CD14-positive monocyte (primary cell): Measurements from ENCODE around the gene USHBP1. TPM values are rescaled to one million over a fixed set of nuclear protein-coding genes. Genes with fewer than 3 reads are reported as not detected.

Source experiments
- DNase-seq, 3 donors: peaks; one replicate each; pipeline ENCODE4 v3.0.0-alpha.2; 2011 to 2022
- H2AFZ ChIP-seq: 2 replicates; pipeline ENCODE4 v1.6.0; 2012; ENCODE audit warnings: mild to moderate bottlenecking, low read depth, low read length, inconsistent platforms; ENCODE audit not compliant: insufficient read depth, poor library complexity, severe bottlenecking
- H3K27ac ChIP-seq, 2 donors: 1 replicate in 1 of 2; 2 replicates in 1 of 2; pipeline ENCODE4 v1.5.1; 2012 to 2013; ENCODE audit warnings: low read length in 2 of 2, control low read depth in 1 of 2, inconsistent platforms in 1 of 2, low read depth in 1 of 2, mild to moderate bottlenecking in 1 of 2
- H3K27me3 ChIP-seq, 2 donors: one replicate each; pipeline versions ENCODE4 v1.6.0 to v1.6.1; 2011 to 2013; ENCODE audit warnings: low read length in 2 of 2; ENCODE audit not compliant: control insufficient read depth in 2 of 2, insufficient read depth in 2 of 2
- H3K36me3 ChIP-seq, 2 donors: replicated peaks in 1 of 2; 1 replicate in 1 of 2; 2 replicates in 1 of 2; pipeline versions ENCODE4 v1.5.1 to v1.6.1; 2012 to 2013; ENCODE audit warnings: low read length in 2 of 2, control low read depth in 1 of 2, inconsistent platforms in 1 of 2, mild to moderate bottlenecking in 1 of 2; ENCODE audit not compliant: insufficient read depth in 2 of 2, control insufficient read depth in 1 of 2
- H3K4me1 ChIP-seq, 2 donors: 1 replicate in 1 of 2; 2 replicates in 1 of 2; pipeline versions ENCODE4 v1.5.1 to v1.6.1; 2012 to 2013; ENCODE audit warnings: low read length in 2 of 2, control low read depth in 1 of 2, inconsistent platforms in 1 of 2, mild to moderate bottlenecking in 1 of 2, moderate library complexity in 1 of 2; ENCODE audit not compliant: insufficient read depth in 2 of 2, control insufficient read depth in 1 of 2
- H3K4me2 ChIP-seq: replicated peaks from 2 replicates; pipeline ENCODE3; 2012; ENCODE audit warnings: low read length, moderate library complexity, mild to moderate bottlenecking; ENCODE audit not compliant: poor library complexity, severe bottlenecking; ENCODE audit errors: extremely low read depth
- H3K4me3 ChIP-seq, 3 experiments: fragments of 200-600 bp in 1 of 3; sonication (generic) in 1 of 3; replicated peaks in 1 of 3; 1 replicate in 2 of 3; 2 replicates in 1 of 3; pipeline ENCODE4 v1.5.1; 2011 to 2013; ENCODE audit warnings: low read length in 3 of 3, mild to moderate bottlenecking in 3 of 3, control low read depth in 2 of 3, low read depth in 2 of 3, inconsistent platforms in 1 of 3, moderate library complexity in 1 of 3
- H3K79me2 ChIP-seq: 2 replicates; pipeline ENCODE4 v1.6.0; 2012; ENCODE audit warnings: mild to moderate bottlenecking, control low read depth, inconsistent platforms, low read length, moderate library complexity; ENCODE audit not compliant: insufficient read depth
- H3K9ac ChIP-seq: 2 replicates; pipeline ENCODE4 v1.6.0; 2017; ENCODE audit warnings: low read length, mild to moderate bottlenecking; ENCODE audit not compliant: insufficient read depth, poor library complexity, severe bottlenecking
- H3K9me3 ChIP-seq, 2 donors: replicated peaks in 1 of 2; 1 replicate in 1 of 2; 2 replicates in 1 of 2; pipeline versions ENCODE4 v1.5.1 to v1.6.1; 2012 to 2013; ENCODE audit warnings: low read length in 2 of 2, control low read depth in 1 of 2; ENCODE audit not compliant: control insufficient read depth in 1 of 2, insufficient read depth in 1 of 2
- H4K20me1 ChIP-seq: 2 replicates; pipeline ENCODE4 v1.6.0; 2012; ENCODE audit warnings: mild to moderate bottlenecking, low read length, control low read depth, moderate library complexity; ENCODE audit not compliant: insufficient read depth
- H3K27ac Mint-ChIP-seq, 7 donors: one replicate each; pipeline ENCODE4 v1.8.0; 2020; ENCODE audit warnings: mild to moderate bottlenecking in 7 of 7, mixed read lengths in 7 of 7, moderate library complexity in 6 of 7, inconsistent platforms in 2 of 7
- H3K27me3 Mint-ChIP-seq, 3 donors: one replicate each; pipeline ENCODE4 v1.8.0; 2021 to 2022; ENCODE audit warnings: low read depth in 3 of 3, mild to moderate bottlenecking in 3 of 3, mixed read lengths in 3 of 3, moderate library complexity in 3 of 3, inconsistent platforms in 1 of 3
- H3K36me3 Mint-ChIP-seq, 2 donors: one replicate each; pipeline ENCODE4 v1.8.0; 2020; ENCODE audit warnings: mixed read lengths in 2 of 2, inconsistent platforms in 1 of 2, mild to moderate bottlenecking in 1 of 2
- H3K4me1 Mint-ChIP-seq: one replicate; pipeline ENCODE4 v1.8.0; 2020; ENCODE audit warnings: mild to moderate bottlenecking, mixed read lengths
- H3K4me3 Mint-ChIP-seq, 2 donors: one replicate each; pipeline ENCODE4 v1.8.0; 2020; ENCODE audit warnings: mild to moderate bottlenecking in 2 of 2, mixed read lengths in 2 of 2, moderate library complexity in 1 of 2
- H3K9me3 Mint-ChIP-seq, 7 donors: one replicate each; pipeline ENCODE4 v1.8.0; 2020 to 2022; ENCODE audit warnings: mixed read lengths in 7 of 7, mild to moderate bottlenecking in 6 of 7, moderate library complexity in 6 of 7, inconsistent platforms in 2 of 7
- WGBS: methylation state at CpG from one replicate; pipeline ENCODE4 v1.1.5; 2013; ENCODE audit warnings: missing lambda C conversion rate; ENCODE audit not compliant: insufficient coverage; 5-methylcytosine and 5-hydroxymethylcytosine counted together
- intact Hi-C, 2 donors: fragments of 100-400 bp; cut with micrococcal nuclease; formaldehyde crosslinking; loops; one replicate each; pipeline versions ENCODE4 v1.15.0 to v1.15.1; 2023
- polyA plus RNA-seq, 3 donors: library from polyadenylated mRNA; depleted of rRNA in 1 of 3; unstranded in 2 of 3; stranded (reverse) in 1 of 3; fragments of 300-500 nt in 2 of 3; fragments of >200 nt in 1 of 3; fragmentation: Illumina TruSeq in 2 of 3; gene quantifications; 1 replicate in 2 of 3; 2 replicates in 1 of 3; pipeline ENCODE4 v1.2.3, GENCODE V29; 2012 to 2021
- TF ChIP-seq, protein P1 (sequence below): fragments of 200-600 bp; IDR thresholded peaks from one replicate; pipeline ENCODE4 v1.8.0; 2022; ENCODE audit warnings: antibody characterized with exemption, mild to moderate bottlenecking

Gene USHBP1
- polyA plus RNA-seq, 3 donors, result not detected

GRCh38 chr19:17294051-17294891 lies 29.7 kb upstream of the USHBP1 start:
- 91% methylated on average over 48 of the region's 48 CpGs for WGBS
- H4K20me1 ChIP-seq, result no peaks in the 10 kb centered on the region
- peaks cover 14% of the 10 kb centered on the region for H3K79me2 ChIP-seq
- H3K9ac ChIP-seq, result no peak overlapping the region
- peaks cover 6 to 12% of the 10 kb centered on the region in 2 donors for H3K9me3 ChIP-seq
- DNase-seq, result no peak
- peaks cover 14 to 44% of the 10 kb centered on the region in 2 donors for H3K36me3 Mint-ChIP-seq
- H3K4me1 Mint-ChIP-seq, result peaks cover 9% of the 10 kb centered on the region
- H3K4me3 Mint-ChIP-seq, result no peak overlapping the region
- H3K4me2 ChIP-seq, result no peak overlapping the region
- H3K27me3 Mint-ChIP-seq, result peaks cover 0 to 6% (median 0%) of the 10 kb centered on the region in 3 donors
- H3K4me3 ChIP-seq, result no peak overlapping the region
- no peak overlapping the region for H2AFZ ChIP-seq
- H3K4me1 ChIP-seq, result peaks cover 12 to 15% of the 10 kb centered on the region in 2 donors
- peaks cover 4 to 14% (median 12%) of the 10 kb centered on the region in 7 donors for H3K9me3 Mint-ChIP-seq
- no peaks in the 10 kb centered on the region for H3K27me3 ChIP-seq
- TF ChIP-seq, protein P1, sequence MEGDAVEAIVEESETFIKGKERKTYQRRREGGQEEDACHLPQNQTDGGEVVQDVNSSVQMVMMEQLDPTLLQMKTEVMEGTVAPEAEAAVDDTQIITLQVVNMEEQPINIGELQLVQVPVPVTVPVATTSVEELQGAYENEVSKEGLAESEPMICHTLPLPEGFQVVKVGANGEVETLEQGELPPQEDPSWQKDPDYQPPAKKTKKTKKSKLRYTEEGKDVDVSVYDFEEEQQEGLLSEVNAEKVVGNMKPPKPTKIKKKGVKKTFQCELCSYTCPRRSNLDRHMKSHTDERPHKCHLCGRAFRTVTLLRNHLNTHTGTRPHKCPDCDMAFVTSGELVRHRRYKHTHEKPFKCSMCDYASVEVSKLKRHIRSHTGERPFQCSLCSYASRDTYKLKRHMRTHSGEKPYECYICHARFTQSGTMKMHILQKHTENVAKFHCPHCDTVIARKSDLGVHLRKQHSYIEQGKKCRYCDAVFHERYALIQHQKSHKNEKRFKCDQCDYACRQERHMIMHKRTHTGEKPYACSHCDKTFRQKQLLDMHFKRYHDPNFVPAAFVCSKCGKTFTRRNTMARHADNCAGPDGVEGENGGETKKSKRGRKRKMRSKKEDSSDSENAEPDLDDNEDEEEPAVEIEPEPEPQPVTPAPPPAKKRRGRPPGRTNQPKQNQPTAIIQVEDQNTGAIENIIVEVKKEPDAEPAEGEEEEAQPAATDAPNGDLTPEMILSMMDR, result no peak
- no peak overlapping the region for H3K27ac Mint-ChIP-seq
- intact Hi-C loops, result loop anchor here (5.0 to 10.0 kb wide), 2 partner anchors 91 to 93 kb away; no protein-coding TSS in a partner anchor
- H3K27ac ChIP-seq, result no peak overlapping the region
- H3K36me3 ChIP-seq, result peaks cover 11 to 27% of the 10 kb centered on the region in 2 donors

DNA sequence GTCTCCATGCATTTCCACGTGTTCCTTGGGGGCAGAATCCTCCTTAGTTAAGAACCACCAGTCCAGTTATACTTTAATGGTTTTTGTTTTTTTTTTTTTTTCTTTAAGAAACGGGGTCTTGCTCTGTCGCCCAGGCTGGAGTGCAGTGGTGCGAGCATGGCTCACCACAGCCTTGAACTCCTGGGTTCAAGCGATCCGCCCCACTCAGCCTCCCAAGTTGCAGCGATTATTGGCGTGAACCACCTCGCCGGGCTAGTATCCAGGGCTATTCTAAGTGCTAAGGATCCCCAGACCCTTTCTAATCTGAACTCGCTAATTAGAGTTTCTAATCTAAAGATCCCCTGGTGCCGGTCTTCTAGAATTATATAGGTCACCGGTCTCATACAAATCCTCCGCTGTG lies 29.1 kb upstream of the USHBP1 start:
- Mint-ChIP-seq H3K9me3 (peaks cover 4 to 12% (median 9%) of the 10 kb centered on the region in 7 donors), H3K27ac (no peak overlapping the region), H3K27me3 (peaks cover 0 to 8% (median 0%) of the 10 kb centered on the region in 3 donors), H3K36me3 (peaks cover 11 to 37% of the 10 kb centered on the region in 2 donors), H3K4me1 (peaks cover 9% of the 10 kb centered on the region), H3K4me3 (no peak overlapping the region)
- DNase-seq, result no peak
- Histone ChIP-seq H3K9me3 (peaks cover 6 to 10% of the 10 kb centered on the region in 2 donors), H4K20me1 (no peaks in the 10 kb centered on the region), H2AFZ (no peak overlapping the region), H3K79me2 (peaks cover 9% of the 10 kb centered on the region), H3K4me2 (no peak overlapping the region), H3K9ac (no peak overlapping the region), H3K4me3 (no peak overlapping the region), H3K27me3 (no peaks in the 10 kb centered on the region), H3K36me3 (peaks cover 11 to 22% of the 10 kb centered on the region in 2 donors), H3K27ac (no peak overlapping the region), H3K4me1 (peaks cover 12 to 15% of the 10 kb centered on the region in 2 donors)
- TF ChIP-seq, protein P1, result no peak
- intact Hi-C loops, result loop anchor here (5.0 to 10.0 kb wide), 2 partner anchors 91 to 94 kb away; no protein-coding TSS in a partner anchor
- WGBS, result 100% methylated on average over 8 of the region's 14 CpGs
